Subcutaneous abdominal adipose tissue (tissue), 5 donors: Measurements from ENCODE around the gene THADA.

Experiments used
- H3K27ac ChIP-seq: one replicate; pipeline ENCODE4 v1.7.0; 2013; ENCODE audit warnings: low read depth, mild to moderate bottlenecking, inconsistent platforms, low read length, moderate library complexity
- H3K27me3 ChIP-seq, 5 donors: one replicate each; pipeline ENCODE4 v1.7.0; 2013; ENCODE audit warnings: low read length in 5 of 5, inconsistent platforms in 1 of 5; ENCODE audit not compliant: control insufficient read depth in 5 of 5, insufficient read depth in 4 of 5
- H3K36me3 ChIP-seq, 5 donors: one replicate each; pipeline ENCODE4 v1.7.0; 2013; ENCODE audit warnings: low read length in 5 of 5; ENCODE audit not compliant: control insufficient read depth in 5 of 5, insufficient read depth in 5 of 5
- H3K4me1 ChIP-seq, 5 donors: one replicate each; pipeline ENCODE4 v1.7.0; 2013; ENCODE audit warnings: low read length in 5 of 5, mild to moderate bottlenecking in 3 of 5, moderate library complexity in 1 of 5; ENCODE audit not compliant: control insufficient read depth in 5 of 5, insufficient read depth in 5 of 5
- H3K4me3 ChIP-seq, 5 donors: one replicate each; pipeline ENCODE4 v1.7.0; 2013; ENCODE audit warnings: low read length in 5 of 5, low read depth in 1 of 5
- H3K9ac ChIP-seq, 5 donors: one replicate each; pipeline ENCODE4 v1.7.0; 2013; ENCODE audit warnings: low read length in 5 of 5, mild to moderate bottlenecking in 4 of 5, moderate library complexity in 3 of 5
- H3K9me3 ChIP-seq, 5 donors: one replicate each; pipeline ENCODE4 v1.7.0; 2013; ENCODE audit warnings: low read length in 5 of 5; ENCODE audit not compliant: control insufficient read depth in 5 of 5
- donor health status: healthy.
- donor health status: healthy.
- donor health status: healthy.
- donor health status: healthy.
- donor health status: healthy.

Gene THADA

DNA sequence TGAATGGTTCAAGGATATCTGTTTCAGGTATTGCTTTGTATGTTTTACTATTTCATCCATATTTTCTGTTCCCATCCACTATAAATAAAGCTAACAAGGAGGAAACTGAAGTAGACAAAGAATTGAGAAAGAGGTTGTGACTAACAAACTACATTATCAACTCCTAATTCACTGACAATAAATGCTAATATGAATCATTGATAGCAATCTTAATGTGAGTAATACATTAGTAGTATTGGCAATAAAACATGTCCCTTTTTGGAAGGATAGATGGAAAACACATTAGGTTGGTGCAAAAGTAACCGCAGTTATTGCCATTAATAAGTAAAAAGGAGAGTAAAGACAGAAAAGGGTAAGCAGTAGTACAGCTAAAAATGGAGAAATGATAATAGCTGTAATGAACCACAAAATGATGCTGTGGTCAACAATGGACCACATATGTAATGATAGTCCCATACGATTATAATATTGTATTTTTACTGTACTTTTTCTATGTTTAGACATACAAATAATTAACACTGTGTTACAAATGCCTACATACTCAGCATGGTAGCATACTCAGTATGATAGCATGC is 104.7 kb downstream of the THADA start:
- Histone ChIP-seq H3K4me1 (peaks cover 0 to 12% (median 6%) of the 10 kb centered on the region in 5 donors), H3K9me3 (no peaks in the 10 kb centered on the region), H3K27ac (no peak overlapping the region), H3K36me3 (peaks cover 0 to 5% (median 0%) of the 10 kb centered on the region in 5 donors), H3K9ac (no peak overlapping the region), H3K27me3 (no peaks in the 10 kb centered on the region), H3K4me3 (no peak overlapping the region)

DNA sequence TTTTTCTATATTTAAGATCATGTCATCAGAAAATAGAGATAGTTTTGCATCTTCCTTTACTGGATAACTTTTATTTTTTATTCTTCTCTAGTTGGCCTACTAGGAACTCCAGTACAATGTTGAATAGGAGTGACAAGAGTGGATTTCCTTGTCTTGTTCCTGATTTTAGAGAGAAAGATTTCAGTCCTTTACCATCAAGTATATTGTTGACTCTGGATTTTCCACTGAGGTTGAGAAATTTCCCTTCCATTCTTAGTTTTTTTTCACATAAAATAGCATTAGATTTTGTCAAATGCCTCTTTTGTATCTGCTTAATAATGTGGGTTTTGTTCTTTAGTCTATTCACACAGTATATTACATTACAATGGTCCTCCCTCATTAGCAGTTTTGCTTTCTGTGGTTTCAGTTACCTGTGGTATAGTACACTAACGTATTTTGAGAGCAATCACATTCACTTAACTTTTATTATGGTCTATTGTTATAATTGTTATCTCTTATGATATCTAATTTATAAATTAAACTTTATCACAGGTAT is 105.5 kb downstream of the THADA start:
- Histone ChIP-seq H3K9me3 (no peaks in the 10 kb centered on the region), H3K4me1 (peaks cover 0 to 15% (median 7%) of the 10 kb centered on the region in 5 donors), H3K27me3 (no peaks in the 10 kb centered on the region), H3K4me3 (no peak overlapping the region), H3K9ac (no peak overlapping the region), H3K27ac (no peak overlapping the region), H3K36me3 (peaks cover 0 to 5% (median 0%) of the 10 kb centered on the region in 5 donors)

DNA sequence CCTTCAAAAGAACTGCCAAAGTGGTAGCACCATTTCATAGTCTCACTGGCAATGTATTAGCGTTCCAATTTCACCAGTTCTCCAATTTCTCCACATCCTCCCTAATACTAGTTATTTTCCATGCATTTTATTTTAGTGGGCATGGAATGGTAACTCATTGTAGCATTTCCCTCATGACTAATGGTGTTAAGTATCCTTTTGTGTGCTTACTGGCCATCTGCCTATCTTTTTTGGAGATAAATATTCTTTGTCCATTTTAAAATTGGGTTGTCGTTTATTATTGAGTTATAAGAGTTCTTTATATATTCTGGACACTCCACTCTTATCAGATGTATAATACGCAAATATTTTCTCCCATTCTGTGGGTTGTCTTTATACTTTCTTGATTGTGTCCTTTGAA is 107.1 kb downstream of the THADA start:
- no peaks in the 10 kb centered on the region for H3K9me3 ChIP-seq
- H3K27ac ChIP-seq = no peak overlapping the region
- no peaks in the 10 kb centered on the region for H3K27me3 ChIP-seq
- H3K4me1 ChIP-seq = peaks cover 0 to 24% (median 14%) of the 10 kb centered on the region in 5 donors
- H3K4me3 ChIP-seq = no peak overlapping the region
- no peak overlapping the region for H3K9ac ChIP-seq
- H3K36me3 ChIP-seq = no peaks in the 10 kb centered on the region

DNA sequence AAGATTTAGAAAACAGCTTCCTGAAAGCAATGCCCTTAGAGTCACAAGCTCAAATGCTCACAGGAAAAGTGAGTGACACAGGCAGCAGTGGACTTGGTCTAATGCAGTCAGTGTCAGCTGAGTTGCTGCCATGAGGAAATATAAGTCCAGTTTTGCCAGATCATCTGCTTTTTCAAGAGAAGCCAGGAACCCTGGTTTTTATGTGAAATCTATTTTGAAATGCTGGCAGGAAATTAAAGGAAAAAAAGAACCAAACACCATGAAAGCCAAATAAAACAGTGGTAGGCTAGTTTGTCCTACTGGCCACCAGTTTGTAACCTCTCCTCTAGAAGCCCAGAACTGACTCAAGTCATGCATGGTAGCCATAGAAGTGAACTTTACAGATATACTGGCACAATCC is 109.2 kb downstream of the THADA start:
- Histone ChIP-seq H3K4me3 (no peak overlapping the region), H3K27ac (peak overlapping the region; percentile 71), H3K9me3 (no peaks in the 10 kb centered on the region), H3K36me3 (no peaks in the 10 kb centered on the region), H3K4me1 (peaks cover 0 to 41% (median 26%) of the 10 kb centered on the region in 5 donors), H3K9ac (peak overlapping the region in 1 of 5 donors; percentile 30), H3K27me3 (no peaks in the 10 kb centered on the region)

DNA sequence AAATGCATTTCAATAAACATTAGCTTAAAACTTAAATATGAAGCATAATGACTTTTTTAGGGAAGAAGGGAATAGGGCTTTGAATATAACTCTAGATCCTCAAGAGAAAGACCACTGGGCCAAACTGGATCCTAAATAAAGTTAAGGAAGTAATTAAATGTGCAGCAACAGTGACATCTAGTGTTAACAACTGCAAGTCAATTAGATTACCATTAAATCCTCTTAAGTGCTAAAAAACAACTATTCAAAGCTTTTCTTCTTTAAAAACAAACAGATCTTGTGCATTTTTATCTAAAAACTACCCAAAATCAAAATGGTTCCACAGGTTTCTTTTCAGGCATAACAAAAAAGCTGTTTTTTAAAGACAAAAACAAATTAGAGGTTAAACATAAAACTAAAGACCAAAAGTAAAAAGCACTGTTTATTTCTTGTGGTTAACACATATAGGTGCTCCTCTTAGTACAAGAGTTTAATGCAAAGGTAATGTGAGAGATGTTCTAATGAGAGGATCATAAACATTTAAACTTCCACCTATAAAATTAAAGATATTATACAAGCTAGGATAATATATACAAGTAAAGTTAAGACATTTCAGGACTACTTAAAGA is 111.4 kb downstream of the THADA start:
- H3K9ac ChIP-seq = peak overlapping the region in 1 of 5 donors; percentile 32
- H3K4me1 ChIP-seq = peaks cover 0 to 42% (median 26%) of the 10 kb centered on the region in 5 donors
- no peak overlapping the region for H3K4me3 ChIP-seq
- no peaks in the 10 kb centered on the region for H3K27me3 ChIP-seq
- peaks cover 0 to 3% (median 0%) of the 10 kb centered on the region in 5 donors for H3K36me3 ChIP-seq
- H3K27ac ChIP-seq = peak overlapping the region; percentile 38
- H3K9me3 ChIP-seq = no peaks in the 10 kb centered on the region

DNA sequence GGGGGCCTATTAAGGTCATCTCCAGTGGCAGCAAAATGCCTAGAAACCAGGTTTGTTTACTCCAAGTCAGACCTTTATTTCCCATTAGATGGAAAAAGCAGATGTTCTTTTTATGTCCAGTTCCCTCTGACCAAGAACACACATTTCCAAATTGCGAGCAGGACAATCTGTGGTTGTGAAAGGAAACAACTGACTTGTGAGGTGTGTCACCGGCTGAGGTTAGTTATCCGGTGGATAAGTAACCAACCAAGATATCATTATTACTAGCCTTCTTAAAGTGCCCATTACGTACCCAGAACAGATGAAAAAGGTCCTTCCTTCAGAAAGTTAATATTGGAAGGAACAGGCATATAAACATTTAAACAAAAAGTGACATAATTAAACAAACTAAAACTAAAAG is 112.9 kb downstream of the THADA start:
- H3K27me3 ChIP-seq = no peaks in the 10 kb centered on the region
- no peaks in the 10 kb centered on the region for H3K9me3 ChIP-seq
- peaks cover 0 to 3% (median 0%) of the 10 kb centered on the region in 5 donors for H3K36me3 ChIP-seq
- H3K4me3 ChIP-seq = no peak overlapping the region
- H3K9ac ChIP-seq = peak overlapping the region in 3 of 5 donors; percentile 24 to 60 (median 53)
- H3K27ac ChIP-seq = peak overlapping the region; percentile 53
- peaks cover 0 to 52% (median 29%) of the 10 kb centered on the region in 5 donors for H3K4me1 ChIP-seq

DNA sequence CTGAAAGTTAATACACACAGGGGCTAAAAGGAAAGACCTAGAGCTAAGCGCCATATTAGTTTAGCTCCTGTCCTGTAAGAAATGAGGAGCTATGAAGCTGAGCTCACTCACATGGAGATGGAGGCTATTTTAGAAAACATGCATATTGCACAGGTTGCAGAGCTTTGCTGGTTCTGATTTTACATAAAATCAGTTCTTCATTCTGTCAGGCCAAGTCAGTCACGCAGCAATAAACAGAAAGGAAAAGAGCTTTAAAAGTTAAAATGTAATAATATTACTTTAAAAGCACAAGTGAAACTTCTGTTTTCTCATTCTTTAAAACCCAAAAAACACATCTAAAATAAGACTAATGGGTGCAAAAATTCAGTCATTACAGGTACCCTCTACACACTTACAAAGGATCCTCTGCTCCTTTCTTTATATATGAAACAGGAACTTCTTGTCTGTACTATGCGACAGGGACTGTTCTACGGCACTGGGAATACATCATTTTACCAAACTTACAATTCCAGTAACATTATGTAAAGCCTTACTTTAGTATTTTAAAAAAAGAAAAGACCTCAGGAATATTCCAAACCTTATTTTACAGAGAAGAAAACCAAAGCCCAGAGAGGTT is 113.8 kb downstream of the THADA start:
- Histone ChIP-seq H3K36me3 (peaks cover 0 to 3% (median 0%) of the 10 kb centered on the region in 5 donors), H3K27ac (peak overlapping the region; percentile 53), H3K9ac (peak overlapping the region in 1 of 5 donors; percentile 3), H3K4me1 (peaks cover 0 to 51% (median 29%) of the 10 kb centered on the region in 5 donors), H3K4me3 (no peak overlapping the region), H3K27me3 (no peaks in the 10 kb centered on the region), H3K9me3 (no peaks in the 10 kb centered on the region)

DNA sequence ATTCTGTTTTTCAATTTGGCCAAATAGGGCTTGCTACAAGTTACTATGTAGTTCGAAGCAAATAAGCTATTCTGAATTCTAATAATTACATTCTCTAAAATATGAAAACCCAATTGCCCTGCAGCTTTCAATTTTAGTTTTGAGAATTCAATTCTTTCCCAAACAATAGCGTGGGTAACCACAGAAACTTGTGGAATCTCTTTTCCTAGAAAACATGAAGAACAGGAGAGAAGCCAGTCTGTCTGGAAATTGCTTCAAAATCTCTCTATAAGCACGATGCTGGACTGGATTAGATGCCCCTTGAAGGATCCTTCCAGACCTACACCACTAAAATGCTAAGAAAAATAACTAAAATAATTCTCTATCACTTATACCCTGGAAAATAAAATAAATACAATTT is 115.0 kb downstream of the THADA start:
- H3K27ac ChIP-seq = no peak overlapping the region
- peaks cover 0 to 3% (median 0%) of the 10 kb centered on the region in 5 donors for H3K36me3 ChIP-seq
- no peak overlapping the region for H3K4me3 ChIP-seq
- H3K4me1 ChIP-seq = peaks cover 0 to 41% (median 18%) of the 10 kb centered on the region in 5 donors
- no peak overlapping the region for H3K9ac ChIP-seq
- no peaks in the 10 kb centered on the region for H3K27me3 ChIP-seq
- H3K9me3 ChIP-seq = no peaks in the 10 kb centered on the region

DNA sequence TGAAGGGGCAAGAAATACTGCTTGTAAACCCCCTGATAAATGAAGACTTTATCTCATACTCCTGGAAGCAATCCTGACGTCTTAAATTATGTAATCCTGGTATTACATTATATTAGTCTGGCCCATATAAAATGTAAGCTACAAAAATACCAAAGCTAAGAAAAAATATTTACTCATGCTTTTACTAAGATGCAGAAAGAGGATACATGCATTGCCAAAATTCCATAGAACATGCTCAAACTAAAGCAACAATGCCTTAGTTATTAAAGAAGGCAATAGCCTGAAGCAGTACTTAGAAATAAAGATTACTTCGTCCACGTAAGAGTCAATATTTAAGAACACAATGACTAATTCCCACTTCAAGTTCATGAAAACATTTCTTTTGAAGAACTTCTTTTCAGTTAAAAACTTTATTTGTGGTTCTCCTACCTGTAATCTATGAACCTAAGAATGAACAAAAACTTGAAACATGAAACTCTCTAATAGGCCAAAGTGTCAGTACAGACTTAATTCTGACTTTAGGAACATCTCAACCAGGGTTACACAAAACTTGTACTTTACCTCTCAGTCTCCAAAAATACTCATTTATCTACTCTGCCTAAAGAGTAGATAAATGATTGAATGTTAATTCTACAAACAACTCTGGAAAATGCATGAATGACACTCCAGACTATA is 117.3 kb downstream of the THADA start:
- Histone ChIP-seq H3K27me3 (no peaks in the 10 kb centered on the region), H3K36me3 (peaks cover 0 to 8% (median 2%) of the 10 kb centered on the region in 5 donors), H3K9me3 (no peaks in the 10 kb centered on the region), H3K4me3 (no peak overlapping the region), H3K9ac (no peak overlapping the region), H3K4me1 (peaks cover 0 to 26% (median 17%) of the 10 kb centered on the region in 5 donors), H3K27ac (no peak overlapping the region)
